ENCODE data around the gene TRA2A.
A peak's percentile ranks its signal among the peaks of the same experiment; 100 is the strongest.

Gene TRA2A

GRCh38 chr7:23538301-23538700 is 6.5 kb upstream of the TRA2A start:
- Histone ChIP-seq H4K20me1 (ENCODE audit: control insufficient read depth, insufficient read depth, low read depth, low read length) (no peaks in the 10 kb centered on the region), H3K4me2 (ENCODE audit: low read length) (no peak overlapping the region), H3K79me2 (ENCODE audit: control insufficient read depth, low read length) (no peaks in the 10 kb centered on the region), H3K27me3 (ENCODE audit: control insufficient read depth, low read length) (no peaks in the 10 kb centered on the region), H3F3A (ENCODE audit: control insufficient read depth, insufficient read depth) (no peaks in the 10 kb centered on the region), H3K4me3 (ENCODE audit: low read length) (no peak overlapping the region), H3K9me3 (ENCODE audit: control insufficient read depth, insufficient read depth, low read length) (0 out of 2 replicates have a peak, but pooled peaks cover 5% of the 10 kb centered on the region), H3K36me3 (ENCODE audit: control insufficient read depth, low read length) (no peaks in the 10 kb centered on the region), H3K27ac (ENCODE audit: low read depth, low read length) (no peak overlapping the region), H3K4me1 (ENCODE audit: control insufficient read depth, low read length) (peaks cover 15% of the 10 kb centered on the region), H3K9me2 (replicated peaks; ENCODE audit: control insufficient read depth, low read length) (no peaks in the 10 kb centered on the region)
- TF ChIP-seq, protein P1, sequence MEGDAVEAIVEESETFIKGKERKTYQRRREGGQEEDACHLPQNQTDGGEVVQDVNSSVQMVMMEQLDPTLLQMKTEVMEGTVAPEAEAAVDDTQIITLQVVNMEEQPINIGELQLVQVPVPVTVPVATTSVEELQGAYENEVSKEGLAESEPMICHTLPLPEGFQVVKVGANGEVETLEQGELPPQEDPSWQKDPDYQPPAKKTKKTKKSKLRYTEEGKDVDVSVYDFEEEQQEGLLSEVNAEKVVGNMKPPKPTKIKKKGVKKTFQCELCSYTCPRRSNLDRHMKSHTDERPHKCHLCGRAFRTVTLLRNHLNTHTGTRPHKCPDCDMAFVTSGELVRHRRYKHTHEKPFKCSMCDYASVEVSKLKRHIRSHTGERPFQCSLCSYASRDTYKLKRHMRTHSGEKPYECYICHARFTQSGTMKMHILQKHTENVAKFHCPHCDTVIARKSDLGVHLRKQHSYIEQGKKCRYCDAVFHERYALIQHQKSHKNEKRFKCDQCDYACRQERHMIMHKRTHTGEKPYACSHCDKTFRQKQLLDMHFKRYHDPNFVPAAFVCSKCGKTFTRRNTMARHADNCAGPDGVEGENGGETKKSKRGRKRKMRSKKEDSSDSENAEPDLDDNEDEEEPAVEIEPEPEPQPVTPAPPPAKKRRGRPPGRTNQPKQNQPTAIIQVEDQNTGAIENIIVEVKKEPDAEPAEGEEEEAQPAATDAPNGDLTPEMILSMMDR (IDR thresholded peaks at IDR 0.05; ENCODE audit: low read depth, low read length, poor library complexity, severe bottlenecking) = no peak
- no peak for TF ChIP-seq EZH2phosphoT487 (IDR thresholded peaks at IDR 0.05; ENCODE audit: borderline replicate concordance, low read length)

- Histone ChIP-seq H3K27me3 (ENCODE audit: control insufficient read depth, low read length) (no peaks in the 10 kb centered on the region), H3K79me2 (ENCODE audit: control insufficient read depth, low read length) (peaks cover 36% of the 10 kb centered on the region), H3K9me2 (replicated peaks; ENCODE audit: control insufficient read depth, low read length) (no peaks in the 10 kb centered on the region), H4K20me1 (ENCODE audit: control insufficient read depth, insufficient read depth, low read depth, low read length) (peaks cover 31% of the 10 kb centered on the region), H3K4me3 (ENCODE audit: low read length) (peak overlapping the region; percentile 80; the same call in 1 of the 2 replicates), H3K36me3 (ENCODE audit: control insufficient read depth, low read length) (peaks cover 35% of the 10 kb centered on the region), H3K27ac (ENCODE audit: low read depth, low read length) (0 out of 2 replicates have a peak overlapping the region, but pooled peaks have one; percentile 93), H3K4me2 (ENCODE audit: low read length) (peak overlapping the region; percentile 89; the same call in 1 of the 2 replicates), H3K4me1 (ENCODE audit: control insufficient read depth, low read length) (peaks cover 35% of the 10 kb centered on the region), H3K9me3 (ENCODE audit: control insufficient read depth, insufficient read depth, low read length) (no peaks in the 10 kb centered on the region), H3F3A (ENCODE audit: control insufficient read depth, insufficient read depth) (peaks cover 13% of the 10 kb centered on the region)
- TF ChIP-seq, protein P1 (IDR thresholded peaks at IDR 0.05; ENCODE audit: low read depth, low read length, poor library complexity, severe bottlenecking) = peak; percentile 32
- TF ChIP-seq EZH2phosphoT487 (IDR thresholded peaks at IDR 0.05; ENCODE audit: borderline replicate concordance, low read length) = no peak
Measured at GRCh38 chr7:23533238-23533604, 1.4 kb upstream of the TRA2A start.

DNA sequence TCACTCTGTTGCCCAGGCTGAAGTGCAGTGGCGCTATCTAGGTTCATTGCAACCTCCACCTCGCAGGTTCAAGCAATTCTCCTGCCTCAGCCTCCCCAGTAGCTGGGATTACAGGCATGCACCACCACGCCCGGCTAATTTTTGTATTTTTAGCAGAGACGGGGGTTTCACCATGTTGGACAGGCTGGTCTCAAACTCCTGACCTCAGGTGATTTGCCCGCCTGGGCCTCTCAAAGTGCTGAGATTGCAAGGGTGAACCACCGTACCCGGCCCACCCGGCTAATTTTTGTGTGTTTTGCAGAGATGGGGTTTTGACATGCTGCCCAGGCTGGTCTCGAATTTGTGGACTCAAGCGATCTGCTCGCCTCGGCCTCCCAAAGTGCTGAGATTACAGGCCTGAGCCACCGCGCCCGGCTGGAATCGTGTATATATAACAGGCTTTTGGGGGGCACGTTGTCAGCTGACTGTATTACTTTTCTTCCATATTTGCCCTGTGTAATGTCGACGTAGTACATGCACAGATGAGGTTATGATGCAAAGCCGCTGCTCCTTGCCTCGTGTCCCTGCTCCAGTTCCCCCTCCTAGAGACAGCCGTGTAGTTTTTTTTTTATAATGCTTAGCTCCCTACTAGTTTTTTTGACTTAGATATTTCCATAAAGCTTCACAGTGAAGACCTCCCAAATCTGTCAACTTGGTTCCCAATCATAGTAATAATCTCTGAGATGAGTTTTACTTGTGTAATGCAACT is 883 bp upstream of the TRA2A start:
- Histone ChIP-seq H3K4me3 (ENCODE audit: low read length) (peak overlapping the region; percentile 80), H3K79me2 (ENCODE audit: control insufficient read depth, low read length) (peaks cover 42% of the 10 kb centered on the region), H3K27ac (ENCODE audit: low read depth, low read length) (peak overlapping the region; percentile 93)

More for the DNA sequence above, 883 bp upstream of the TRA2A start:
- Histone ChIP-seq H3K27me3 (ENCODE audit: control insufficient read depth, low read length) (no peaks in the 10 kb centered on the region), H3K36me3 (ENCODE audit: control insufficient read depth, low read length) (peaks cover 41% of the 10 kb centered on the region), H3K4me2 (ENCODE audit: low read length) (peak overlapping the region; percentile 89), H3K4me1 (ENCODE audit: control insufficient read depth, low read length) (peaks cover 40% of the 10 kb centered on the region), H3F3A (ENCODE audit: control insufficient read depth, insufficient read depth) (peaks cover 13% of the 10 kb centered on the region), H3K9me3 (ENCODE audit: control insufficient read depth, insufficient read depth, low read length) (no peaks in the 10 kb centered on the region), H4K20me1 (ENCODE audit: control insufficient read depth, insufficient read depth, low read depth, low read length) (peaks cover 37% of the 10 kb centered on the region), H3K9me2 (replicated peaks; ENCODE audit: control insufficient read depth, low read length) (no peaks in the 10 kb centered on the region)
- no peak for TF ChIP-seq EZH2phosphoT487 (IDR thresholded peaks at IDR 0.05; ENCODE audit: borderline replicate concordance, low read length)
- TF ChIP-seq, protein P1 (IDR thresholded peaks at IDR 0.05; ENCODE audit: low read depth, low read length, poor library complexity, severe bottlenecking) = peak; percentile 21
